Astrocyte (in vitro differentiated cells and primary cell): Measurements from ENCODE around the gene VSTM2L. TPM values are rescaled to one million over a fixed set of nuclear protein-coding genes. Genes with fewer than 3 reads are reported as not detected.

Experiments used
- DNase-seq: peaks from one replicate; pipeline ENCODE4 v3.0.0-alpha.2; 2010; ENCODE audit warnings: low read depth
- FAIRE-seq: peaks from 2 replicates; lab custom pipeline; 2011; peaks lifted over from hg19 to GRCh38; lab: Jason Lieb, UNC
- H2AFZ ChIP-seq: 2 replicates; pipeline ENCODE4 v1.6.0; 2012; ENCODE audit warnings: low read depth, low read length, inconsistent platforms
- H3K27ac ChIP-seq: 2 replicates; pipeline ENCODE4 v1.5.1; 2011; ENCODE audit warnings: low read depth, low read length, inconsistent platforms
- H3K27me3 ChIP-seq: 2 replicates; pipeline ENCODE4 v1.6.0; 2011; ENCODE audit warnings: low read length, inconsistent platforms; ENCODE audit not compliant: insufficient read depth
- H3K36me3 ChIP-seq: 2 replicates; pipeline ENCODE4 v1.5.1; 2011; ENCODE audit warnings: low read length, inconsistent platforms; ENCODE audit not compliant: insufficient read depth
- H3K4me1 ChIP-seq: 2 replicates; pipeline ENCODE4 v1.5.1; 2011; ENCODE audit warnings: low read length, inconsistent platforms; ENCODE audit not compliant: insufficient read depth
- H3K4me2 ChIP-seq: 2 replicates; pipeline ENCODE4 v1.6.0; 2012; ENCODE audit warnings: low read length, inconsistent platforms
- H3K4me3 ChIP-seq: 2 replicates; pipeline ENCODE4 v1.5.1; 2011; ENCODE audit warnings: low read depth, mild to moderate bottlenecking, low read length, inconsistent platforms; ENCODE audit not compliant: insufficient read depth
- H3K79me2 ChIP-seq: 2 replicates; pipeline ENCODE4 v1.6.0; 2012; ENCODE audit warnings: mild to moderate bottlenecking, low read length, inconsistent platforms; ENCODE audit not compliant: insufficient read depth
- H3K9ac ChIP-seq: 2 replicates; pipeline ENCODE4 v1.6.0; 2012; ENCODE audit warnings: mild to moderate bottlenecking, low read length, inconsistent platforms
- H3K9me3 ChIP-seq: 2 replicates; pipeline ENCODE4 v1.5.1; 2012; ENCODE audit warnings: low read depth, mild to moderate bottlenecking, low read length, inconsistent platforms; ENCODE audit not compliant: insufficient read depth
- H4K20me1 ChIP-seq: 2 replicates; pipeline ENCODE4 v1.6.0; 2012; ENCODE audit warnings: low read length, inconsistent platforms; ENCODE audit not compliant: insufficient read depth
- H3K27ac Mint-ChIP-seq: one replicate; pipeline ENCODE4 v1.8.0; 2021; ENCODE audit warnings: mild to moderate bottlenecking, mixed read lengths; ENCODE audit not compliant: unreplicated experiment
- H3K27me3 Mint-ChIP-seq: one replicate; pipeline ENCODE4 v1.8.0; 2021; ENCODE audit warnings: low read depth, mixed read lengths; ENCODE audit not compliant: unreplicated experiment
- H3K36me3 Mint-ChIP-seq: one replicate; pipeline ENCODE4 v1.8.0; 2021; ENCODE audit warnings: low read depth, mixed read lengths; ENCODE audit not compliant: unreplicated experiment
- H3K4me1 Mint-ChIP-seq: one replicate; pipeline ENCODE4 v1.8.0; 2021; ENCODE audit warnings: low read depth, mixed read lengths; ENCODE audit not compliant: unreplicated experiment
- H3K4me3 Mint-ChIP-seq: one replicate; pipeline ENCODE4 v1.8.0; 2021; ENCODE audit warnings: mild to moderate bottlenecking, moderate library complexity, mixed read lengths; ENCODE audit not compliant: unreplicated experiment
- H3K9me3 Mint-ChIP-seq: one replicate; pipeline ENCODE4 v1.8.0; 2021; ENCODE audit warnings: mild to moderate bottlenecking, mixed read lengths; ENCODE audit not compliant: unreplicated experiment
- EZH2 ChIP-seq: IDR thresholded peaks from 2 replicates; pipeline ENCODE4 v1.6.1; 2012; ENCODE audit warnings: mild to moderate bottlenecking, low read length, inconsistent platforms; ENCODE audit not compliant: insufficient read depth
- total RNA-seq: library from RNA; stranded (reverse); gene quantifications from 2 replicates; pipeline ENCODE4 v1.2.1, GENCODE V29; 2021
- TF ChIP-seq, protein P1 (sequence below): IDR thresholded peaks from 2 replicates; pipeline ENCODE4 v1.5.1; 2011; ENCODE audit warnings: low read depth, mild to moderate bottlenecking, inconsistent platforms, low read length, moderate library complexity; ENCODE audit not compliant: insufficient read depth

Gene VSTM2L
- total RNA-seq, 1 donor from 2014 or later = 18.5 TPM

- TF ChIP-seq EZH2 = no peak
- TF ChIP-seq, protein P1, sequence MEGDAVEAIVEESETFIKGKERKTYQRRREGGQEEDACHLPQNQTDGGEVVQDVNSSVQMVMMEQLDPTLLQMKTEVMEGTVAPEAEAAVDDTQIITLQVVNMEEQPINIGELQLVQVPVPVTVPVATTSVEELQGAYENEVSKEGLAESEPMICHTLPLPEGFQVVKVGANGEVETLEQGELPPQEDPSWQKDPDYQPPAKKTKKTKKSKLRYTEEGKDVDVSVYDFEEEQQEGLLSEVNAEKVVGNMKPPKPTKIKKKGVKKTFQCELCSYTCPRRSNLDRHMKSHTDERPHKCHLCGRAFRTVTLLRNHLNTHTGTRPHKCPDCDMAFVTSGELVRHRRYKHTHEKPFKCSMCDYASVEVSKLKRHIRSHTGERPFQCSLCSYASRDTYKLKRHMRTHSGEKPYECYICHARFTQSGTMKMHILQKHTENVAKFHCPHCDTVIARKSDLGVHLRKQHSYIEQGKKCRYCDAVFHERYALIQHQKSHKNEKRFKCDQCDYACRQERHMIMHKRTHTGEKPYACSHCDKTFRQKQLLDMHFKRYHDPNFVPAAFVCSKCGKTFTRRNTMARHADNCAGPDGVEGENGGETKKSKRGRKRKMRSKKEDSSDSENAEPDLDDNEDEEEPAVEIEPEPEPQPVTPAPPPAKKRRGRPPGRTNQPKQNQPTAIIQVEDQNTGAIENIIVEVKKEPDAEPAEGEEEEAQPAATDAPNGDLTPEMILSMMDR = no peak
- Histone ChIP-seq H3K27ac (no peak overlapping the region), H3K4me2 (no peak overlapping the region), H3K27me3 (peaks cover 2% of the 10 kb centered on the region), H3K36me3 (no peaks in the 10 kb centered on the region), H3K9ac (no peak overlapping the region), H3K4me3 (no peak overlapping the region), H3K9me3 (no peaks in the 10 kb centered on the region), H2AFZ (no peak overlapping the region), H4K20me1 (no peaks in the 10 kb centered on the region), H3K4me1 (peaks cover 7% of the 10 kb centered on the region), H3K79me2 (no peaks in the 10 kb centered on the region)
- peaks cover 11% of the 10 kb centered on the region for H3K36me3 Mint-ChIP-seq
- no peak overlapping the region for H3K27ac Mint-ChIP-seq
- no peak overlapping the region for H3K4me3 Mint-ChIP-seq
- no peak for DNase-seq
- FAIRE-seq = no peak
- no peaks in the 10 kb centered on the region for H3K9me3 Mint-ChIP-seq
- H3K4me1 Mint-ChIP-seq = no peaks in the 10 kb centered on the region
- H3K27me3 Mint-ChIP-seq = no peaks in the 10 kb centered on the region
These were observed 80.4 kb downstream of the VSTM2L start for GRCh38 chr20:37983286-37983685.

GRCh38 chr20:37984018-37984785 lies 81.3 kb downstream of the VSTM2L start:
- Mint-ChIP-seq H3K36me3 (peaks cover 11% of the 10 kb centered on the region), H3K4me3 (no peak overlapping the region), H3K4me1 (peaks cover 7% of the 10 kb centered on the region), H3K9me3 (no peaks in the 10 kb centered on the region), H3K27me3 (no peaks in the 10 kb centered on the region), H3K27ac (no peak overlapping the region)
- H3K27me3 ChIP-seq = peaks cover 2% of the 10 kb centered on the region
- no peak for DNase-seq
- H3K27ac ChIP-seq = no peak overlapping the region
- no peak for FAIRE-seq
- peaks cover 7% of the 10 kb centered on the region for H3K4me1 ChIP-seq
- no peaks in the 10 kb centered on the region for H4K20me1 ChIP-seq
- no peak overlapping the region for H2AFZ ChIP-seq
- no peak overlapping the region for H3K4me3 ChIP-seq
- H3K9ac ChIP-seq = no peak overlapping the region
- H3K36me3 ChIP-seq = no peaks in the 10 kb centered on the region
- H3K4me2 ChIP-seq = no peak overlapping the region
- H3K79me2 ChIP-seq = no peaks in the 10 kb centered on the region
- TF ChIP-seq, protein P1 = no peak
- H3K9me3 ChIP-seq = no peaks in the 10 kb centered on the region
